HepG2 (cell line): ENCODE results near the gene TGM3. TPM values are rescaled to one million over a fixed set of nuclear protein-coding genes. Genes with fewer than 3 reads are reported as not detected.
A peak's percentile ranks its signal among the peaks of the same experiment; 100 is the strongest.
"Not testable (repeated sequence)": the region's sequence is repeated elsewhere in the genome, so short reads cannot be mapped to it uniquely, and the experiment has no call there.

Experiments
- ATAC-seq: fragments of 200-7000 bp; cut with Tn5 transposase; 3 replicates; pipeline ENCODE4 v1.9.1; 2020; ENCODE audit warnings: mild to moderate bottlenecking, moderate library complexity
- BruUV-seq: library from RNA; stranded (reverse); fragments of 400-500 nt; replicated peaks from 2 replicates; lab custom pipeline; 2021; lab: Mats Ljungman, UMichigan
- CTCF ChIA-PET: fragments of 300-600 bp; formaldehyde crosslinking; extraction: SDS; loops from one replicate; lab custom pipeline; 2021; ENCODE audit warnings: low total read pairs, inconsistent platforms, low intra/inter-chr PET ratio; lab: Yijun Ruan, JAX
- POLR2A ChIA-PET: fragments of 350-600 bp; sonication (Branson Sonifier 250); formaldehyde crosslinking; loops from one replicate; lab custom pipeline; 2020; ENCODE audit warnings: antibody characterized with exemption, inconsistent platforms; lab: Yijun Ruan, JAX
- DNase-seq: peaks from one replicate; pipeline ENCODE4 v3.0.0-alpha.2; 2015; ENCODE audit warnings: low spot score
- FAIRE-seq: peaks from 3 replicates; lab custom pipeline; 2011; peaks lifted over from hg19 to GRCh38; lab: Jason Lieb, UNC
- H2AFZ ChIP-seq: one replicate; pipeline ENCODE4 v1.6.1; 2011; ENCODE audit warnings: low read length, inconsistent platforms
- H3K27ac ChIP-seq: fragments of 300-600 bp; 3 replicates; pipeline ENCODE4 v1.8.0; 2011; ENCODE audit warnings: mixed run types, mild to moderate bottlenecking, mixed read lengths, low read length, inconsistent platforms; ENCODE audit not compliant: insufficient read depth; ENCODE audit errors: extremely low read length
- H3K27me3 ChIP-seq, 2 experiments: fragments of 200-600 bp in 1 of 2; 2 replicates in 1 of 2; 3 replicates in 1 of 2; pipeline versions ENCODE4 v1.6.0 to v1.8.0; 2011; ENCODE audit warnings: low read length in 2 of 2, mild to moderate bottlenecking in 2 of 2, moderate library complexity in 2 of 2, inconsistent platforms in 1 of 2; ENCODE audit not compliant: insufficient read depth in 2 of 2, control insufficient read depth in 1 of 2
- H3K36me3 ChIP-seq, 2 experiments: fragments of 200-600 bp in 1 of 2; replicated peaks in 1 of 2; 2 replicates in 1 of 2; 3 replicates in 1 of 2; pipeline versions ENCODE4 v1.5.1 to v1.8.0; 2011; ENCODE audit warnings: low read length in 2 of 2, inconsistent platforms in 1 of 2; ENCODE audit not compliant: insufficient read depth in 2 of 2, control insufficient read depth in 1 of 2
- H3K4me1 ChIP-seq: 2 replicates; pipeline ENCODE4 v1.5.1; 2012; ENCODE audit warnings: low read length, inconsistent platforms; ENCODE audit not compliant: insufficient read depth
- H3K4me2 ChIP-seq: 2 replicates; pipeline ENCODE4 v1.6.0; 2011; ENCODE audit warnings: low read depth, low read length, inconsistent platforms
- H3K4me3 ChIP-seq, 3 experiments: fragments of 200-600 bp in 1 of 3; sonication (generic), shearing (Covaris generic) in 1 of 3; replicated peaks in 1 of 3; 2 replicates each; pipeline ENCODE4 v1.5.1; 2011 to 2016; ENCODE audit warnings: low read length in 3 of 3, inconsistent platforms in 2 of 3, low read depth in 2 of 3, mild to moderate bottlenecking in 2 of 3, control low read depth in 1 of 3, mixed read lengths in 1 of 3; ENCODE audit not compliant: insufficient read depth in 1 of 3
- H3K79me2 ChIP-seq: one replicate; pipeline ENCODE4 v1.6.1; 2011; ENCODE audit warnings: low read length, inconsistent platforms; ENCODE audit not compliant: insufficient read depth
- H3K9ac ChIP-seq: 2 replicates; pipeline ENCODE4 v1.6.0; 2011; ENCODE audit warnings: mild to moderate bottlenecking, low read depth, low read length, inconsistent platforms; ENCODE audit not compliant: insufficient read depth
- H3K9me3 ChIP-seq: 2 replicates; pipeline ENCODE4 v1.5.1; 2012; ENCODE audit warnings: mild to moderate bottlenecking, low read length
- H4K20me1 ChIP-seq: 2 replicates; pipeline ENCODE4 v1.6.0; 2011; ENCODE audit warnings: inconsistent platforms, mild to moderate bottlenecking, low read length, moderate library complexity; ENCODE audit not compliant: insufficient read depth
- CEBPB ChIP-seq: IDR thresholded peaks from 2 replicates; pipeline ENCODE4 v1.6.1; 2011; ENCODE audit warnings: low read depth, low read length, improper control_type of control experiment, borderline replicate concordance
- CSRNP1 ChIP-seq: sonication (generic); formaldehyde crosslinking; IDR thresholded peaks from 2 replicates; pipeline ENCODE4 v1.8.1; 2023; ENCODE audit warnings: mild to moderate bottlenecking, missing genetic modification reagents
- GFI1 ChIP-seq: sonication (generic); formaldehyde crosslinking; IDR thresholded peaks from 2 replicates; pipeline ENCODE4 v1.5.0; 2020; ENCODE audit warnings: missing genetic modification reagents, mild to moderate bottlenecking, borderline replicate concordance
- MYC ChIP-seq: sonication (generic); formaldehyde crosslinking; IDR thresholded peaks from 2 replicates; pipeline ENCODE4 v1.9.0; 2021; ENCODE audit warnings: missing genetic modification reagents, borderline replicate concordance
- PHF21A ChIP-seq: sonication (generic); formaldehyde crosslinking; IDR thresholded peaks from 2 replicates; pipeline ENCODE4 v1.5.0; 2020; ENCODE audit warnings: mild to moderate bottlenecking, missing genetic modification reagents
- SAFB2 ChIP-seq: sonication (generic); formaldehyde crosslinking; IDR thresholded peaks from 2 replicates; pipeline ENCODE4 v1.5.1; 2020; ENCODE audit warnings: missing genetic modification reagents, low read depth, mild to moderate bottlenecking, borderline replicate concordance
- SKI ChIP-seq: fragments of 450-650 bp; IDR thresholded peaks from one replicate; pipeline ENCODE4 v1.6.1; 2018; ENCODE audit warnings: mild to moderate bottlenecking; ENCODE audit not compliant: partially characterized antibody
- SNAI1 ChIP-seq: sonication (generic); formaldehyde crosslinking; IDR thresholded peaks from 2 replicates; pipeline ENCODE4 v1.5.0; 2020; ENCODE audit warnings: mild to moderate bottlenecking, missing genetic modification reagents, borderline replicate concordance
- SOX13 ChIP-seq, 3 experiments: fragments of 450-650 bp in 1 of 3; sonication (generic) in 1 of 3; formaldehyde crosslinking in 1 of 3; IDR thresholded peaks in 2 of 3; conservative IDR thresholded peaks in 1 of 3; 2 replicates each; pipeline versions ENCODE4 v1.5.0 to v1.6.1; 2016 to 2020; ENCODE audit warnings: antibody characterized with exemption in 1 of 3, mild to moderate bottlenecking in 1 of 3, missing compliant biosample characterization in 1 of 3, missing genetic modification reagents in 1 of 3, moderate library complexity in 1 of 3
- ZBTB37 ChIP-seq: sonication (generic); formaldehyde crosslinking; IDR thresholded peaks from 2 replicates; pipeline ENCODE4 v1.4.0; 2020; ENCODE audit warnings: mild to moderate bottlenecking, missing genetic modification reagents
- ZFP41 ChIP-seq: sonication (generic); formaldehyde crosslinking; IDR thresholded peaks from 2 replicates; pipeline ENCODE4 v1.4.0; 2020; ENCODE audit warnings: mild to moderate bottlenecking, missing genetic modification reagents, borderline replicate concordance
- ZNF431 ChIP-seq: sonication (generic); formaldehyde crosslinking; IDR thresholded peaks from 2 replicates; pipeline ENCODE4 v1.9.0; 2022; ENCODE audit warnings: missing genetic modification reagents, low read depth, mild to moderate bottlenecking, borderline replicate concordance
- ZNF614 ChIP-seq: IDR thresholded peaks from 2 replicates; pipeline ENCODE4 v1.6.1; 2018; ENCODE audit warnings: missing biosample characterization, missing genetic modification reagents, inconsistent platforms, borderline replicate concordance
- ZNF749 ChIP-seq: sonication (generic); formaldehyde crosslinking; IDR thresholded peaks from 2 replicates; pipeline ENCODE4 v1.8.0; 2022; ENCODE audit warnings: mild to moderate bottlenecking, missing genetic modification reagents, moderate library complexity, borderline replicate concordance
- ZNF761 ChIP-seq: sonication (generic); formaldehyde crosslinking; conservative IDR thresholded peaks from 2 replicates; pipeline ENCODE4 v1.4.0; 2020; ENCODE audit warnings: mild to moderate bottlenecking, missing genetic modification reagents
- ZNF770 ChIP-seq: sonication (generic); formaldehyde crosslinking; IDR thresholded peaks from 2 replicates; pipeline ENCODE4 v1.5.0; 2020; ENCODE audit warnings: mild to moderate bottlenecking, missing genetic modification reagents
- WGBS: methylation state at CpG from one replicate; pipeline ENCODE4 v1.1.6; 2017; ENCODE audit warnings: low lambda C conversion rate; 5-methylcytosine and 5-hydroxymethylcytosine counted together
- in situ Hi-C: cut with HindIII; loops from 2 replicates; pipeline ENCODE4 v1.10.0; 2017; ENCODE audit warnings: low pct_unique_long_range_greater_than_20kb; ENCODE audit not compliant: extremely low pct_ligation_motif_present
- intact Hi-C: fragments of 100-400 bp; cut with micrococcal nuclease; formaldehyde crosslinking; loops from one replicate; pipeline ENCODE4 v1.10.0; 2022; ENCODE audit not compliant: unreplicated experiment
- polyA plus RNA-seq, 8 experiments: library from polyadenylated mRNA; depleted of rRNA in 3 of 8; stranded (reverse) in 7 of 8; unstranded in 1 of 8; fragments of >200 nt; fragmentation: Illumina TruSeq in 4 of 8; extraction: Trizol in 4 of 8; gene quantifications; 2 replicates each; pipeline versions ENCODE4 v1.2.1 to v1.2.3, GENCODE V29; 2011 to 2016; ENCODE audit warnings: low read depth in 4 of 8, missing spikeins in 1 of 8, mixed read lengths in 1 of 8; ENCODE audit not compliant: insufficient read depth in 1 of 8
- total RNA-seq, 5 experiments: library from RNA; depleted of rRNA; stranded (reverse); fragments of >200 nt; fragmentation: Illumina TruSeq; extraction: Trizol; gene quantifications; 2 replicates each; pipeline ENCODE4 v1.2.3, GENCODE V29; 2016; ENCODE audit warnings: low read depth in 1 of 5

Gene TGM3
- total and polyA plus RNA-seq, 2 of the 13 experiments (the other 11 are each of a cell fraction or from before 2014, with no cell fraction given), result not detected

- H3K27ac ChIP-seq, result peak overlapping the region; percentile 44
- ATAC-seq, result peak; percentile 86
- intact Hi-C loops, H3K9me3 ChIP-seq, H3K79me2 ChIP-seq, H4K20me1 ChIP-seq, H2AFZ ChIP-seq, in situ Hi-C loops, H3K27me3 ChIP-seq, CTCF ChIA-PET, H3K36me3 ChIP-seq, BruUV-seq: not testable (repeated sequence)
- H3K4me1 ChIP-seq, result peaks cover 64% of the 10 kb centered on the region
- peak overlapping the region; percentile 93 for H3K4me2 ChIP-seq
- DNase-seq, result peak; percentile 82
- peak; percentile 66 for FAIRE-seq
- WGBS, result 0% methylated on average over 9 of the region's 12 CpGs
- 0 out of 2 replicates have a peak overlapping the region, but pooled peaks have one; percentile 31 for H3K9ac ChIP-seq
- POLR2A ChIA-PET, result interaction anchor here (1.3 to 1.7 kb wide), 2 partner anchors 37 to 206 kb away, joined by 5 to 9 read pairs; partner anchors contain the start of gene SNRPB
- peak overlapping the region; percentile 36 to 62 (median 47) for H3K4me3 ChIP-seq
- TF ChIP-seq ZFP41 (CRISPR knock-in tag) (peak; percentile 81; the same call in 1 of the 2 replicates), ZNF614 (CRISPR knock-in tag) (0 out of 2 replicates have a peak, but pooled peaks have one; percentile 46), PHF21A (CRISPR knock-in tag) (peak; percentile 85), ZNF749 (CRISPR knock-in tag) (peak; percentile 69; the same call in 1 of the 2 replicates), CEBPB (peak; percentile 86), MYC (peak; percentile 87), ZNF770 (CRISPR knock-in tag) (0 out of 2 replicates have a peak, but pooled peaks have one; percentile 41), SOX13 (IDR thresholded peaks at IDR 0.05) (peak; percentile 83), SOX13 (CRISPR knock-in tag; conservative IDR thresholded peaks at IDR 0.05 in 1 of 2, IDR thresholded peaks at IDR 0.05 in 1 of 2) (peak in 1 of 2 experiments; percentile 93; a peak in 2 of 4 replicates), CSRNP1 (peak; percentile 37; the same call in 1 of the 2 replicates), ZNF761 (CRISPR knock-in tag) (0 out of 2 replicates have a peak, but pooled peaks have one; percentile 38), ZNF431 (CRISPR knock-in tag) (peak; percentile 78; the same call in 1 of the 2 replicates), SKI (peak; percentile 86), SAFB2 (CRISPR knock-in tag) (peak; percentile 94), SNAI1 (0 out of 2 replicates have a peak, but pooled peaks have one; percentile 23), ZBTB37 (CRISPR knock-in tag) (peak; percentile 86; the same call in 1 of the 2 replicates), GFI1 (CRISPR knock-in tag) (peak; percentile 42; the same call in 1 of the 2 replicates)
Measured at GRCh38 chr20:2264621-2265374, 31.0 kb upstream of the TGM3 start.
